Osteoblast (primary cell): ENCODE measurements around the gene TNFAIP6. TPM values are rescaled to one million over a fixed set of nuclear protein-coding genes. Genes with fewer than 3 reads are reported as not detected.

Source experiments
- DNase-seq: peaks from one replicate; pipeline ENCODE4 v3.0.0; 2011; ENCODE audit warnings: low spot score, mixed read lengths; ENCODE audit not compliant: insufficient read length; ENCODE audit errors: missing footprints
- H2AFZ ChIP-seq: 2 replicates; pipeline ENCODE4 v1.6.0; 2011; ENCODE audit warnings: mild to moderate bottlenecking, low read length
- H3K27ac ChIP-seq: 2 replicates; pipeline ENCODE4 v1.5.1; 2011; ENCODE audit warnings: mild to moderate bottlenecking, low read depth, low read length, moderate library complexity
- H3K27me3 ChIP-seq: 2 replicates; pipeline ENCODE4 v1.6.0; 2012; ENCODE audit warnings: mild to moderate bottlenecking, control low read depth, inconsistent platforms, low read length, moderate library complexity; ENCODE audit not compliant: insufficient read depth
- H3K36me3 ChIP-seq: 2 replicates; pipeline ENCODE4 v1.5.1; 2011; ENCODE audit warnings: mild to moderate bottlenecking, low read length, control low read depth, moderate library complexity; ENCODE audit not compliant: insufficient read depth
- H3K4me1 ChIP-seq: 2 replicates; pipeline ENCODE4 v1.5.1; 2011; ENCODE audit warnings: mild to moderate bottlenecking, low read length, control low read depth, moderate library complexity; ENCODE audit not compliant: insufficient read depth
- H3K4me2 ChIP-seq: 2 replicates; pipeline ENCODE4 v1.6.0; 2011; ENCODE audit warnings: mild to moderate bottlenecking, low read length; ENCODE audit not compliant: insufficient read depth
- H3K4me3 ChIP-seq: fragments of 200-600 bp; sonication (generic); 3 replicates; pipeline ENCODE4 v1.5.1; 2012; ENCODE audit warnings: mild to moderate bottlenecking, low read length, inconsistent platforms; ENCODE audit not compliant: insufficient read depth
- H3K79me2 ChIP-seq: 2 replicates; pipeline ENCODE4 v1.6.0; 2012; ENCODE audit warnings: mild to moderate bottlenecking, low read length, control low read depth, inconsistent platforms; ENCODE audit not compliant: insufficient read depth
- H3K9me3 ChIP-seq: 2 replicates; pipeline ENCODE4 v1.5.1; 2011; ENCODE audit warnings: low read depth, low read length, control low read depth
- H4K20me1 ChIP-seq: 2 replicates; pipeline ENCODE4 v1.6.0; 2012; ENCODE audit warnings: mild to moderate bottlenecking, low read length, control low read depth; ENCODE audit not compliant: insufficient read depth
- total RNA-seq: library from RNA; depleted of rRNA; stranded (reverse); fragments of >200 nt; gene quantifications from 2 replicates; pipeline ENCODE4 v1.2.3, GENCODE V29; 2012
- TF ChIP-seq, protein P1 (sequence below): IDR thresholded peaks from 2 replicates; pipeline ENCODE4 v1.5.1; 2011; ENCODE audit warnings: mild to moderate bottlenecking, low read depth, low read length, moderate library complexity; ENCODE audit errors: extremely low read depth

Gene TNFAIP6
- total RNA-seq, 1 donor: 43.1 TPM

DNA sequence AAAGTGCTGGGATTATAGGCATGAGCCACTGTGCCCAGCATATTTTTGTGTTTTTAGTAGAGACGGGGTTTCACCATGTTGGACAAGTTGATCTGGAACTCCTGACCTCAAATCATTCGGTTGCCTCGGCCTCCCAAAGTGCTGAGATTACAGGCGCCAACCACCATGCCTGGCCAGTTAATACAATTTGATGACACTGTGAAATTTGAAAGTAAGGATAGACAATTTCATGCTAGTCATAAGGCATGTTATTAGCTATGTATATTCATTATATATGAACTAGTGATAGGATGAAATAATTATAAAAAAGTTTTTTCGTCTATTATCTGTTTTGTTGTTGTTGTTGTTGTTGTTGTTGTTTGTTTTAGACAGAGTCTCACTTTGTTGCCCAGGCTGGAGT is 43.8 kb downstream of the TNFAIP6 start:
- Histone ChIP-seq H4K20me1 (no peaks in the 10 kb centered on the region), H3K4me1 (no peaks in the 10 kb centered on the region), H3K36me3 (no peaks in the 10 kb centered on the region), H2AFZ (no peak overlapping the region), H3K9me3 (no peaks in the 10 kb centered on the region), H3K4me2 (no peak overlapping the region), H3K4me3 (no peak overlapping the region), H3K27me3 (no peaks in the 10 kb centered on the region), H3K79me2 (no peaks in the 10 kb centered on the region), H3K27ac (no peak overlapping the region)
- TF ChIP-seq, protein P1, sequence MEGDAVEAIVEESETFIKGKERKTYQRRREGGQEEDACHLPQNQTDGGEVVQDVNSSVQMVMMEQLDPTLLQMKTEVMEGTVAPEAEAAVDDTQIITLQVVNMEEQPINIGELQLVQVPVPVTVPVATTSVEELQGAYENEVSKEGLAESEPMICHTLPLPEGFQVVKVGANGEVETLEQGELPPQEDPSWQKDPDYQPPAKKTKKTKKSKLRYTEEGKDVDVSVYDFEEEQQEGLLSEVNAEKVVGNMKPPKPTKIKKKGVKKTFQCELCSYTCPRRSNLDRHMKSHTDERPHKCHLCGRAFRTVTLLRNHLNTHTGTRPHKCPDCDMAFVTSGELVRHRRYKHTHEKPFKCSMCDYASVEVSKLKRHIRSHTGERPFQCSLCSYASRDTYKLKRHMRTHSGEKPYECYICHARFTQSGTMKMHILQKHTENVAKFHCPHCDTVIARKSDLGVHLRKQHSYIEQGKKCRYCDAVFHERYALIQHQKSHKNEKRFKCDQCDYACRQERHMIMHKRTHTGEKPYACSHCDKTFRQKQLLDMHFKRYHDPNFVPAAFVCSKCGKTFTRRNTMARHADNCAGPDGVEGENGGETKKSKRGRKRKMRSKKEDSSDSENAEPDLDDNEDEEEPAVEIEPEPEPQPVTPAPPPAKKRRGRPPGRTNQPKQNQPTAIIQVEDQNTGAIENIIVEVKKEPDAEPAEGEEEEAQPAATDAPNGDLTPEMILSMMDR: no peak
- no peak for DNase-seq

DNA sequence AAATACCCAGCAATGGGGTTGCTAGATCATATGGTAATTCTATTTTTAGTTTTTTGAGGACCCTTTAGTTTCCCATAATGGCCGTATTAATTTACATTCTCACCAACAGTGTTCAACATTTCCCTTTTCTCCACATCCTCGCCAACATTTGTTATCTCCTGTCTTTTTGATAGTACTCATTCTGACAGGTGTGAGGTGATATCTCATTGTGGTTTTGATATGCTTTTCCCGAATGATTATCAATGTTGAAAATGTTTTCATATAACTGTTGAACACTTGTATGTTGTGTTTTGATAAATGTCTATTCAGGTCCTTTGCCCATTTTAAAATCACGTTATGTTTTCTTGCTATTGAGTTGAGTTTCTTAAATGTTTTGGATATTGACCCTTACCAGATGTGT is 46.5 kb downstream of the TNFAIP6 start:
- DNase-seq: no peak
- H3K79me2 ChIP-seq: no peaks in the 10 kb centered on the region
- no peak overlapping the region for H2AFZ ChIP-seq
- H3K27me3 ChIP-seq: no peaks in the 10 kb centered on the region
- H3K9me3 ChIP-seq: no peaks in the 10 kb centered on the region
- no peak overlapping the region for H3K4me2 ChIP-seq
- TF ChIP-seq, protein P1: no peak
- H3K4me3 ChIP-seq: no peak overlapping the region
- no peaks in the 10 kb centered on the region for H3K36me3 ChIP-seq
- no peaks in the 10 kb centered on the region for H3K4me1 ChIP-seq
- no peaks in the 10 kb centered on the region for H4K20me1 ChIP-seq
- H3K27ac ChIP-seq: no peak overlapping the region

DNA sequence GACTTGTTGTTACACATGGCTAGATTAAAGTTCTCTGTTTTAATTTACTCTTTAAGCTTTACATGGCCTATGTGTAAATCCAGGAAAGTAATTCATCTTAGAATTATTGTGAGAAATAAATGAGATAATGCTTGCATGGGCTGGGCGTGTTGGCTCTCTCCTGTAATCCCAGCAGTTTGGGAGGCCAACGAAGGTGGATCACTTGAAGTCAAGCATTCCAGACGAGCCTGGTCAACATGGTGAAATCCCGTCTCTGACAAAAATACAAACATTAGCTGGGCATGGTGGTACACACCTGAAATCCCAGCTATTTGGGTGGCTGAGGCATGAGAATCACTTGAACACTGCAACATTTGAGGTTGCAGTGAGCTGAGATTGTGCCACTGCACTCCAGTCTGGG is 48.0 kb downstream of the TNFAIP6 start:
- H3K4me2 ChIP-seq: no peak overlapping the region
- no peaks in the 10 kb centered on the region for H3K4me1 ChIP-seq
- no peak overlapping the region for H3K4me3 ChIP-seq
- TF ChIP-seq, protein P1: no peak
- no peaks in the 10 kb centered on the region for H3K27me3 ChIP-seq
- H3K36me3 ChIP-seq: no peaks in the 10 kb centered on the region
- no peak overlapping the region for H2AFZ ChIP-seq
- DNase-seq: no peak
- no peaks in the 10 kb centered on the region for H4K20me1 ChIP-seq
- no peaks in the 10 kb centered on the region for H3K9me3 ChIP-seq
- H3K79me2 ChIP-seq: peaks cover 7% of the 10 kb centered on the region
- H3K27ac ChIP-seq: no peak overlapping the region

DNA sequence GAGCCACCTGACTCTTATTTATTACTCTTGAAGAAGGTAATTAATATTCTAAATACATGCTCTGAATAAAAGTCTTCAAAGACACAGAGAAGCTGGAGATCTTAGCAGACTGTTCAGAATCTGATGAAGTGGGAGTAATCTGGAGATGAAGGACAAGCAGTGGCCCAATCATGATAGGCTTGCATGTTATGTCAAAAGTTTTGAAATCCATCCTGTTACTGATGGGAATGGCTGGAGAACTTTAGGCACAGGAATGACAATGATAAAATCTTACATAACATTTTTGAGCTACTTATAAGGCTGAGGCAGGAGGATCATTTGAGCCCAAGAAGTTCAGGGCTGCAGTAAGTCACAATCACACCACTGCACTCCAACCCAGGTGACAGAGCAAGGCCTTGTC is 49.9 kb downstream of the TNFAIP6 start:
- H3K4me3 ChIP-seq: no peak overlapping the region
- H4K20me1 ChIP-seq: peaks cover 7% of the 10 kb centered on the region
- peaks cover 6% of the 10 kb centered on the region for H3K4me1 ChIP-seq
- peaks cover 26% of the 10 kb centered on the region for H3K79me2 ChIP-seq
- H3K27me3 ChIP-seq: no peaks in the 10 kb centered on the region
- TF ChIP-seq, protein P1: no peak
- peak; percentile 61 for DNase-seq
- H2AFZ ChIP-seq: no peak overlapping the region
- H3K9me3 ChIP-seq: no peaks in the 10 kb centered on the region
- no peak overlapping the region for H3K27ac ChIP-seq
- H3K4me2 ChIP-seq: no peak overlapping the region
- H3K36me3 ChIP-seq: peaks cover 7% of the 10 kb centered on the region
